Measurements from ENCODE around the gene SMAD4.
"Not testable (repeated sequence)": the region's sequence is repeated elsewhere in the genome, so short reads cannot be mapped to it uniquely, and the experiment has no call there.

The SMAD4 gene

DNA sequence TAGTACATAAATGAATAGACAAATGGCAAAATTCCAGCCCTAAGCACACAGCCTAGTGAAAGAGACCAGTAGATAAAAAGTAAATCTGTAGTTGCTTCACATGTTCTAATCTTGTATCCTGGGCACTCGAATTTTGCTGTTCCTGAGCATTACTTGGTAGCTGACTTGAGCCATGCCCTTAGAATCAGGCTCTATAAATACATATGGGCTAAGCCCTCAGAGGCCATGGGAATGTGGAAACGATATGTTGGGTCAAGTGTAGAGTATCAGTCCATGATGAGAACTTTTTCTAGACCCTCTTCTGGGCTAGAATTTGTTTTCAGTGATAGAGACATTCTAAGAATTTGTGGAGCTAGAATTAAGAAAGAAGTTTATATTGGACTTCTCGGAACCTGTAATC, 40.3 kb upstream of the SMAD4 start:
- in situ Hi-C loops (cut with HindIII; ENCODE audit: low sequenced_read_pairs): no loop called here
- DNase-seq (ENCODE audit: low read depth, low spot score): no peak
- TF ChIP-seq, protein P1, sequence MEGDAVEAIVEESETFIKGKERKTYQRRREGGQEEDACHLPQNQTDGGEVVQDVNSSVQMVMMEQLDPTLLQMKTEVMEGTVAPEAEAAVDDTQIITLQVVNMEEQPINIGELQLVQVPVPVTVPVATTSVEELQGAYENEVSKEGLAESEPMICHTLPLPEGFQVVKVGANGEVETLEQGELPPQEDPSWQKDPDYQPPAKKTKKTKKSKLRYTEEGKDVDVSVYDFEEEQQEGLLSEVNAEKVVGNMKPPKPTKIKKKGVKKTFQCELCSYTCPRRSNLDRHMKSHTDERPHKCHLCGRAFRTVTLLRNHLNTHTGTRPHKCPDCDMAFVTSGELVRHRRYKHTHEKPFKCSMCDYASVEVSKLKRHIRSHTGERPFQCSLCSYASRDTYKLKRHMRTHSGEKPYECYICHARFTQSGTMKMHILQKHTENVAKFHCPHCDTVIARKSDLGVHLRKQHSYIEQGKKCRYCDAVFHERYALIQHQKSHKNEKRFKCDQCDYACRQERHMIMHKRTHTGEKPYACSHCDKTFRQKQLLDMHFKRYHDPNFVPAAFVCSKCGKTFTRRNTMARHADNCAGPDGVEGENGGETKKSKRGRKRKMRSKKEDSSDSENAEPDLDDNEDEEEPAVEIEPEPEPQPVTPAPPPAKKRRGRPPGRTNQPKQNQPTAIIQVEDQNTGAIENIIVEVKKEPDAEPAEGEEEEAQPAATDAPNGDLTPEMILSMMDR (IDR thresholded peaks at IDR 0.05; ENCODE audit: low read depth, low read length): no peak
- H3K4me3 ChIP-seq (ENCODE audit: low read depth, low read length): no peak overlapping the region

DNA sequence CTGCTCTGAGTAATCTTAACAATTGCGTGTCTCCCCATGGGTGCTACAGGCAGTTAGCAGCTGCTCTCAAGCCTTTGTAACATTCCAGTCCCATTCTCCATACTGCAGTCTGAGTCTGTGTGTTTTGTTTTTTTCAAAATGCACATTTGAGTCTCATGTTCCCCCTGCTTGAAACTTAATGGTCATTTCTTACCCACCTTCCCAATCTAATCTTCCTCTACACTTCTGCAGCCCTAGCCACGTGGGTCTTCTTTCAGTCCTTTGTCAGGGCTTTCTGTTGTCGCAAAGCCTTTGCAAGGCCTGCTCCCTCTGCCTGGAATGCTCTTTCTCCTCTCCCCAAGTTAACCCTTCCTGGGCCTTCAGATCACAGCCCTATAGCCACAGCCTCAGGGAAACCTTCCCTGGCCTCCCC, 37.7 kb upstream of the SMAD4 start:
- in situ Hi-C loops (cut with HindIII; ENCODE audit: low sequenced_read_pairs): no loop called here
- no peak for DNase-seq (ENCODE audit: low read depth, low spot score)
- no peak overlapping the region for H3K4me3 ChIP-seq (ENCODE audit: low read depth, low read length)
- TF ChIP-seq, protein P1 (IDR thresholded peaks at IDR 0.05; ENCODE audit: low read depth, low read length): no peak

DNA sequence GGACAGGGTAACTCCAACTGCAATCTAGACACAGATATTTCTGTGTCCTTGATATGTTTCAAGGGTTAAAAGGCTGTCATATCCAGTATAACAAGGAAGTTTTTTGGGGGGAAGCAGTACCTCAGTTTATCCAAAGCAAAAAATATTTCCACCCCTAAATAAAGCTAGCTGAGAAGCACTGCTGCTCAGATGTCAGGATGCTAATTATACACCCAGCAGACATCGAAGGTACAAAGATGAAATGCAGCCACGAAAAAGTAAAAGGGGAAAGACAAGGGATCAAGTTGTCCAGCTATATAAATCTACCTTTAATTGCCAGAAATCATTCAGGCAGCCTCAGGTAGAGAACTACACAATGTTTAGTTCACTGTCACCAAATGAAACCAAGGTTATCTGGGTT, 36.0 kb upstream of the SMAD4 start:
- TF ChIP-seq, protein P1 (IDR thresholded peaks at IDR 0.05; ENCODE audit: low read depth, low read length): no peak
- in situ Hi-C loops (cut with HindIII; ENCODE audit: low sequenced_read_pairs): no loop called here
- no peak overlapping the region for H3K4me3 ChIP-seq (ENCODE audit: low read depth, low read length)
- no peak for DNase-seq (ENCODE audit: low read depth, low spot score)

DNA sequence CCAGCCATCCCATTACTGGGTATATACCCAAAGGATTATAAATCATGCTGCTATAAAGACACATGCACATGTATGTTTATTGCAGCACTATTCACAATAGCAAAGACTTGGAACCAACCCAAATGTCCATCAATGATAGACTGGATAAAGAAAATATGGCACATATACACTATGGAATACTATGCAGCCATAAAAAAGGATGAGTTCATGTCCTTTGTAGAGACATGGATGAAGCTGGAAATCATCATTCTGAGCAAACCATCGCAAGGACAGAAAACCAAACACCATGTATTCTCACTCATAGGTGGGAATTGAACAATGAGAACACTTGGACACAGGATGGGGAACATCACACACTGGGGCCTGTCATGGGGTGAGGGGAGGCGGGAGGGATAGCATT, 26.8 kb upstream of the SMAD4 start:
- DNase-seq (ENCODE audit: low read depth, low spot score); in situ Hi-C loops (cut with HindIII; ENCODE audit: low sequenced_read_pairs); H3K4me3 ChIP-seq (ENCODE audit: low read depth, low read length): not testable (repeated sequence)

DNA sequence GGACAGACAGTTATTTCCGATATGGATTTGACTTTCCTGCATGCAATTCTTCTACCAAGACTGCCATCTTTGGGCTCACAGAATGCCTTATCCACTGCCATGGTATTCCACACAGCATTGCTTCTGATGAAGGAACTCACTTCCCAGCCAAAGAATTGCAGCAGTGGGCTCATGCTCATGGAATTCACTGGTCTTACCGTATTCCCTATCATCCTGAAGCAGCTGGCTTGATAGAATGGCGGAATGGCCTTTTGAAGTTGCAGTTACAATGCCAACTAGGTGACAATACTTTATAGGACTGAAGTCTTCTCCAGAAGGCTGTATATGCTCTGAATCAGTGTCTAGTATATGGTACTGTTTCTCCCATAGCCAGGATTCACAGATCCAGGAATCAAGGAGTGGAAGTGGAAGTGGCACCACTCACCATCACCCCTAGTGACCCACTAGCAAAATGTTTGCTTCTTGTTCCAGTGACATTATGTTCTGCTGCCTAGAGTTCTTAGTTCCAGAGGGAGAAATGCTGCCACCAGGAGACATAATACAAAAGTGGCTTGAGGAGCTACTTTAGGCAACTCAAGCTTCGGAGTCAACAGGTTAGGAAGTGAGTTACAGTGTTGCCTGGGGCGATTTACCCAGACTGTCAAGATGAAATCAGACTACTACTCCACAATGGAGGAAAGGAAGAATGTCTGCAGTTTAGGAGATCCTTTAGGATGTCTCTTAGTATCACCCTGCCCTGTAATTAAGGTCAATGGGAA, 23.8 kb upstream of the SMAD4 start:
- in situ Hi-C loops (cut with HindIII; ENCODE audit: low sequenced_read_pairs): no loop called here

DNA sequence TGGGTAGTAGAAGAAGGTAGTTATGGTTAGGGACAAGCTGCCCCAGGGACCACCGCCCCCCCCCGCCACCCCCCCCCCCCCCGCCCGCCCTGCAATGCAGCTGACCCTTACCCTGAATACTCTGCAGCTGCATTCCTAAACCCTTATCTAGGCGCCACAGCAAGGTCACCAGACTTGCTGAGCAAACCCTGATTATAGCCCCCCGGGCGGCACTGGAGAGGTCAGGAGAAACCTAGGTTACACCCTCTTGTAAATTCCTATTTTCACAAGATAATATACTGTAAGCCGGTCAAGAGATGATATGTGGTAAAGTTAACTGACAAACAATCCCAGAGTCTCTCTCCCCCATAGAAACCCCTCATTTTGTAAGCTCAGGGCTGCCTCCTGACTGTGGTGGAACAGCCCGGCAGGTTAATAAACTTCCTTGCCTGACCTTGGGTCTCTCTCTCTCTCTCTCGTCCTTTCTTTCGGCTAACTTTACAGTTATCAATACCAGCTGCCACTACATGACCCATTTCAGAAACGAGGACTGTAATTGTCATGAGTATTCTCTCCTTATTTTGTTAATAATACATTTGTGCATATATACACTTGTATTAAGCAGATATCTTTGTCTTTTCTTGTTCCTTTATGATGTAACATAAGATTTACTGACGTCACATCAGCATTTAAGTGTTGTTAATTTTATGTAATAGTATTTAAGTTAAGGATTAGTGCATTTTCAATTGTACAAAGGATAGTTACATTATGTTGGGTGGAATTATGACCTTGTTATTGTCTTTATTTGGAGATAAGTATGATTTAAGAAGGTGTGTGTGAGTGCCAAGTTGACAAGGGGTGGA, 22.8 kb upstream of the SMAD4 start:
- in situ Hi-C loops (cut with HindIII; ENCODE audit: low sequenced_read_pairs): no loop called here
- TF ChIP-seq, protein P1 (IDR thresholded peaks at IDR 0.05; ENCODE audit: low read depth, low read length): no peak
- H3K4me3 ChIP-seq (ENCODE audit: low read depth, low read length): no peak overlapping the region
- no peak for DNase-seq (ENCODE audit: low read depth, low spot score)

More for the DNA sequence above, 23.8 kb upstream of the SMAD4 start:
- H3K4me3 ChIP-seq (ENCODE audit: low read depth, low read length): no peak overlapping the region
- TF ChIP-seq, protein P1 (IDR thresholded peaks at IDR 0.05; ENCODE audit: low read depth, low read length): no peak
- no peak for DNase-seq (ENCODE audit: low read depth, low spot score)

DNA sequence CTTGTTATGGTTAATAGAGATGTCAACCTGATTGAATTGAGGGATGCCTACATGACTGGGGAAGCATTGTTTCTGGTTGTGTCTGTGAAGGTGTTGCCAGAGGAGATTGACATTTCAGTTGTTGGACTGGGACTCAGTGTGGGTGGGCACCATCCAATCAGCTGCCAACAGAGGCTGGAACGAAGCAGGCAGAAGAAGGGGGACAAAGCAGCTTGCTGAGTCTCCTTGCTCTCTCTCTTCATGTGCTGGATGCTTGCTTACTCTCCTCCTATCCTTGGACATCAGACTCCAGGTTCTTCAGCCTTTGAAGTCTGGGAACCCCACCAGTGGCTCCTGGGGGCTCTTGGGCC, 22.2 kb upstream of the SMAD4 start:
- H3K4me3 ChIP-seq (ENCODE audit: low read depth, low read length): no peak overlapping the region
- in situ Hi-C loops (cut with HindIII; ENCODE audit: low sequenced_read_pairs): no loop called here
- DNase-seq (ENCODE audit: low read depth, low spot score): no peak
- TF ChIP-seq, protein P1 (IDR thresholded peaks at IDR 0.05; ENCODE audit: low read depth, low read length): no peak

Measured in astrocyte of the spinal cord (primary cell).